Gastrocnemius medialis (tissue), 4 donors: ENCODE results near the gene LHX1. TPM values are rescaled to one million over a fixed set of nuclear protein-coding genes. Genes with fewer than 3 reads are reported as not detected.

Experiments
- ATAC-seq, 2 donors: fragments of 150-250 bp; one replicate each; pipeline ENCODE4 v1.9.1; 2016
- DNase-seq, 2 donors: peaks; one replicate each; pipeline ENCODE4 v3.0.0-alpha.2; 2019
- H3K27ac ChIP-seq, 4 donors: fragments of 200-600 bp; sonication (generic); 1 replicate in 1 of 4; 2 replicates in 3 of 4; pipeline ENCODE4 v1.5.1; 2016 to 2018; ENCODE audit warnings: mild to moderate bottlenecking in 2 of 4, moderate library complexity in 1 of 4
- H3K27me3 ChIP-seq, 3 donors: fragments of 200-600 bp; sonication (generic) in 2 of 3; 1 replicate in 1 of 3; 2 replicates in 2 of 3; pipeline versions ENCODE4 v1.5.1 to v1.6.0; 2016 to 2019; ENCODE audit warnings: mild to moderate bottlenecking in 1 of 3, moderate library complexity in 1 of 3
- H3K36me3 ChIP-seq, 2 donors: fragments of 200-600 bp; sonication (generic) in 1 of 2; one replicate each; pipeline ENCODE4 v1.5.1; 2017 to 2018
- H3K4me1 ChIP-seq, 2 donors: fragments of 200-600 bp; sonication (generic) in 1 of 2; one replicate each; pipeline ENCODE4 v1.5.1; 2016 to 2017; ENCODE audit warnings: mild to moderate bottlenecking in 2 of 2
- H3K4me3 ChIP-seq, 4 donors: fragments of 200-600 bp; sonication (generic) in 3 of 4; 1 replicate in 1 of 4; 2 replicates in 3 of 4; pipeline ENCODE4 v1.5.1; 2016 to 2019; ENCODE audit warnings: mild to moderate bottlenecking in 2 of 4
- H3K9me3 ChIP-seq, 3 donors: fragments of 200-600 bp; sonication (generic) in 2 of 3; 1 replicate in 1 of 3; 2 replicates in 2 of 3; pipeline ENCODE4 v1.5.1; 2016 to 2019
- POLR2A ChIP-seq, 2 donors: fragments of 450-650 bp; IDR thresholded peaks; one replicate each; pipeline ENCODE4 v1.6.1; 2017; ENCODE audit warnings: antibody characterized with exemption in 2 of 2, mild to moderate bottlenecking in 2 of 2, moderate library complexity in 2 of 2
- in situ Hi-C, 4 donors: fragments of 200-750 bp; cut with MboI; loops; one replicate each; pipeline versions ENCODE4 v1.15.0 to v1.8.0; 2017; ENCODE audit warnings: low sequenced_read_pairs in 4 of 4
- intact Hi-C: fragments of 100-400 bp; cut with DNase I; formaldehyde crosslinking; loops from one replicate; pipeline ENCODE4 v1.15.1; 2023; ENCODE audit warnings: low total_unique reads
- total RNA-seq, 4 donors: library from RNA; depleted of rRNA; stranded (reverse); fragments of >200 nt; gene quantifications; one replicate each; pipeline versions ENCODE4 v1.1.0 to v1.2.3, GENCODE V29; 2016
- TF ChIP-seq, protein P1 (sequence below), 5 experiments: fragments of 450-650 bp in 3 of 5; fragments of 200-600 bp in 2 of 5; sonication (generic) in 2 of 5; IDR thresholded peaks in 4 of 5; conservative IDR thresholded peaks in 1 of 5; 1 replicate in 4 of 5; 2 replicates in 1 of 5; pipeline ENCODE4 v1.5.1; 2016 to 2019; ENCODE audit warnings: antibody characterized with exemption in 5 of 5, mild to moderate bottlenecking in 3 of 5, moderate library complexity in 3 of 5

LHX1 gene
- total RNA-seq, 4 donors from 2014 or later, result not detected

DNA sequence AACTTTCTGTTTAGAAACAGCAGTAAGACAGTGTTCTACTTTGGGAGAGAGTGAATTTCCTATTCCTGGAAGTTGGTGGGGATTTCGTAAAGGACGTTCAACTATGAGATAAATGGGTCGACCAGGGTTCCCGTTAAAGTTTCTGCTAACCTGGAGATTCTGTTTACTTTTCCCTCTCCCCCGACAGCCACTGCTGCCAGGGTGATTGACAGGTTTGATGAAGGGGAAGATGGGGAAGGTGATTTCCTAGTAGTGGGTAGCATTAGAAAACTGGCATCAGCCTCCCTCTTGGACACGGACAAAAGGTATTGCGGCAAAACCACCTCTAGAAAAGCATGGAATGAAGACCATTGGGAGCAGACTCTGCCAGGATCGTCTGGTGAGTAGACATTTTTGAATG, 12.8 kb downstream of the LHX1 start:
- H3K4me3 ChIP-seq, result peak overlapping the region; percentile 68 to 96 (median 86)
- intact Hi-C loops, result no loop called here
- H3K27ac ChIP-seq, result no peak overlapping the region
- peaks cover 27 to 30% (median 29%) of the 10 kb centered on the region in 3 donors for H3K27me3 ChIP-seq
- peaks cover 0 to 37% of the 10 kb centered on the region in 2 donors for H3K36me3 ChIP-seq
- H3K4me1 ChIP-seq, result peaks cover 15 to 19% of the 10 kb centered on the region in 2 donors
- TF ChIP-seq, protein P1, sequence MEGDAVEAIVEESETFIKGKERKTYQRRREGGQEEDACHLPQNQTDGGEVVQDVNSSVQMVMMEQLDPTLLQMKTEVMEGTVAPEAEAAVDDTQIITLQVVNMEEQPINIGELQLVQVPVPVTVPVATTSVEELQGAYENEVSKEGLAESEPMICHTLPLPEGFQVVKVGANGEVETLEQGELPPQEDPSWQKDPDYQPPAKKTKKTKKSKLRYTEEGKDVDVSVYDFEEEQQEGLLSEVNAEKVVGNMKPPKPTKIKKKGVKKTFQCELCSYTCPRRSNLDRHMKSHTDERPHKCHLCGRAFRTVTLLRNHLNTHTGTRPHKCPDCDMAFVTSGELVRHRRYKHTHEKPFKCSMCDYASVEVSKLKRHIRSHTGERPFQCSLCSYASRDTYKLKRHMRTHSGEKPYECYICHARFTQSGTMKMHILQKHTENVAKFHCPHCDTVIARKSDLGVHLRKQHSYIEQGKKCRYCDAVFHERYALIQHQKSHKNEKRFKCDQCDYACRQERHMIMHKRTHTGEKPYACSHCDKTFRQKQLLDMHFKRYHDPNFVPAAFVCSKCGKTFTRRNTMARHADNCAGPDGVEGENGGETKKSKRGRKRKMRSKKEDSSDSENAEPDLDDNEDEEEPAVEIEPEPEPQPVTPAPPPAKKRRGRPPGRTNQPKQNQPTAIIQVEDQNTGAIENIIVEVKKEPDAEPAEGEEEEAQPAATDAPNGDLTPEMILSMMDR (IDR thresholded peaks at IDR 0.05 in 4 of 5, conservative IDR thresholded peaks at IDR 0.05 in 1 of 5), result no peak
- no peak for TF ChIP-seq POLR2A (IDR thresholded peaks at IDR 0.05)
- DNase-seq (no peak), ATAC-seq (no peak)
- no peaks in the 10 kb centered on the region for H3K9me3 ChIP-seq
- in situ Hi-C loops, result loop anchor here in 1 of 4 donors (25.0 kb wide), 1 partner anchor 338 kb away; the partner anchor contains the start of gene MRM1

DNA sequence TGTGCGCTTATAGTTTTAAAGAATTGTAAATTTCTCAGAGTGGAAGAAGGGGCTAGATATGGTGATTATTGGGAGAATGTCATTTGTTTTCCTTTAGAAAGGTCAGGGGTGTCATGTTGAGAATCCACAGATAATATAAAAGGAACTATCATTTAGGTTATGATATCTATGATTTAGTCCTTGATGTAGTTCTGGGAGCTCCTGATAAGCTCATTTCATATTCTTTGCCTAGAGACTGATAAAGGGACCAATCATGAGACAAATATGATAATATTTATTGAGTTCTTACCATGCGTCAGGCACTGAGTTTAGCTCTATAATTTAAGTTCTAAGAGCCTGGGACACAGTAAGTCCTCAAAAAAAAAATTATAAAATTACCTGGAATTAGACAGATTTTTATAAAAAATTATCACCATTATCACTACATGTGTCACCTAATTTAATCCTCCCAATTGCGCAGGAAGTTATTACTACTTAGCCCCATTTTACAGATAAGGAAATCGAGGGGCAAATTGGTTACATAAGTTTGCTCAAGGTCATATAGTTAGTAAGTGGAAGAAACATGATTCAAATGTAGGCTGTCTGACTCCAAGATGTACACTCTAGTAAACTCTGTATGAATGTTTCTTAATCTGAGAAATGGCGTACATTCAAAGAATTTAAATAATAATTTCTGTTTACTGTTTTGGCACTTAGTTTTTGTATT, 14.0 kb downstream of the LHX1 start:
- no peak overlapping the region for H3K4me3 ChIP-seq
- peaks cover 15 to 18% (median 17%) of the 10 kb centered on the region in 3 donors for H3K27me3 ChIP-seq
- no peak for ATAC-seq
- no peak for DNase-seq
- no peaks in the 10 kb centered on the region for H3K9me3 ChIP-seq
- TF ChIP-seq POLR2A (IDR thresholded peaks at IDR 0.05), result no peak
- TF ChIP-seq, protein P1 (IDR thresholded peaks at IDR 0.05 in 4 of 5, conservative IDR thresholded peaks at IDR 0.05 in 1 of 5), result no peak
- no peak overlapping the region for H3K27ac ChIP-seq
- intact Hi-C loops (no loop called here), in situ Hi-C loops (loop anchor here in 1 of 4 donors (25.0 kb wide), 1 partner anchor 339 kb away; the partner anchor contains the start of gene MRM1)
- peaks cover 15 to 19% of the 10 kb centered on the region in 2 donors for H3K4me1 ChIP-seq
- H3K36me3 ChIP-seq, result peaks cover 0 to 48% of the 10 kb centered on the region in 2 donors

DNA sequence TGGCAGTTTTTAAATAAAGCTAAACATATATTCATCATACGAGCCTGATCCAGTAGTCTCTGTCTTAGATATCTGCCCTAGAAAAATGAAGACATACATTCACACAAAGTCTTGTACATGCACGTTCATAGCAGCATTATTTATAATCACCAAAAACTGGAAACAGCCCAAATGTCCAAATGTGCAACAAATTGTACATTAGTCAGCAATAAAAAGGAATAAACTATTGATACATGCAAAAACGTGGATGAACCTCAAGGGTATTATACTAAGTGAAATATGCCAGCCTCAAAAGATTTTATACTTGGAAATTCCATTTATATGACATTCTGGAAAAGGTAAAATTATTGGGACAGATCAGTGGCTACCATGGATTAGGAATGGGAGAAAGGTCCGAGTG, 34.2 kb downstream of the LHX1 start:
- no peaks in the 10 kb centered on the region for H3K9me3 ChIP-seq
- no peak for DNase-seq
- intact Hi-C loops, result no loop called here
- H3K27ac ChIP-seq, result no peak overlapping the region
- in situ Hi-C loops, result loop anchor here in 1 of 4 donors (25.0 kb wide), 1 partner anchor 359 kb away; the partner anchor contains the start of gene MRM1
- no peak for TF ChIP-seq POLR2A (IDR thresholded peaks at IDR 0.05)
- TF ChIP-seq, protein P1 (IDR thresholded peaks at IDR 0.05 in 4 of 5, conservative IDR thresholded peaks at IDR 0.05 in 1 of 5), result no peak
- ATAC-seq, result no peak
- no peaks in the 10 kb centered on the region for H3K36me3 ChIP-seq
- no peaks in the 10 kb centered on the region for H3K27me3 ChIP-seq
- no peak overlapping the region for H3K4me3 ChIP-seq
- peaks cover 0 to 4% of the 10 kb centered on the region in 2 donors for H3K4me1 ChIP-seq

DNA sequence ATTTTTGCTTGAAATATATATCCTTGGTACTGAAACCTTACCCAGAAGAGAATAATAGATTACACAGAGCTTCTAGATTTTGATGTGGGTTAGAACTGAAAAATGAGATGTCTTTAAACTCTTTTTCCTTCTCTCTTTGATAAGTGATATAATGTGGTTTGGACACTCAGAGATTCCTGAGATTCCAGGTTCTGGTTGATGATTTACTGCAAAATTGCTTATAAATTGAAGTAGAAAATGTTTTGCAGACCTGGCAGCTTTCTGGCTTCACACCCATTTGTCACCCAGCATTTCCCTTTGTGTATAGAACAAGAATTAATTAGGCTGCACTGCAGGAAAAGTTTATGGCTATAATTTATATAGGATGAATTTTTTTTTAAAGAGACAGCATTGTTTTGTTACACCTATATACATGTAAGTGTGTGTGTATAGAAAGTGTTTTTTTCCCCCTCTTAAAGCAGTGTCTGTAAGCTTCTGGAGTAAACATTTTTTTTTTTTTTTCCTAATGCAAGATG, 35.0 kb downstream of the LHX1 start:
- TF ChIP-seq, protein P1 (IDR thresholded peaks at IDR 0.05 in 4 of 5, conservative IDR thresholded peaks at IDR 0.05 in 1 of 5), result no peak
- no peak for TF ChIP-seq POLR2A (IDR thresholded peaks at IDR 0.05)
- Histone ChIP-seq H3K9me3 (no peaks in the 10 kb centered on the region), H3K27me3 (no peaks in the 10 kb centered on the region), H3K36me3 (no peaks in the 10 kb centered on the region), H3K4me1 (peaks cover 0 to 4% of the 10 kb centered on the region in 2 donors), H3K4me3 (no peak overlapping the region), H3K27ac (no peak overlapping the region)
- intact Hi-C loops, result no loop called here
- ATAC-seq (no peak), DNase-seq (no peak)
- in situ Hi-C loops, result loop anchor here in 1 of 4 donors (25.0 kb wide), 1 partner anchor 360 kb away; the partner anchor contains the start of gene MRM1
